ENCODE data around the gene PLCE1. TPM values are rescaled to one million over a fixed set of nuclear protein-coding genes. Genes with fewer than 3 reads are reported as not detected.
A peak's percentile ranks its signal among the peaks of the same experiment; 100 is the strongest.

Gene PLCE1
- total RNA-seq (2016; rRNA removed; fragmentation: Illumina TruSeq; extraction: Trizol), result 0.04 and 0.06 TPM in 2 replicates
- total RNA-seq (2016; cell fraction: cytosol; rRNA removed; fragmentation: Illumina TruSeq; extraction: Trizol; ENCODE audit: low read depth), result under 0.01 TPM in 1 of 2 replicates, not detected in the other
- total RNA-seq (2016; cell fraction: insoluble cytoplasmic fraction; rRNA removed; fragmentation: Illumina TruSeq; extraction: Trizol), result 0.04 and 0.06 TPM in 2 replicates
- 0.03 and 0.07 TPM in 2 replicates for total RNA-seq (2016; cell fraction: membrane; rRNA removed; fragmentation: Illumina TruSeq; extraction: Trizol)
- 0.06 and 0.09 TPM in 2 replicates for total RNA-seq (2016; cell fraction: nucleus; rRNA removed; fragmentation: Illumina TruSeq; extraction: Trizol)
- 0.01 TPM in 1 of 2 replicates, not detected in the other for polyA plus RNA-seq (2011; rRNA removed)
- polyA plus RNA-seq (2011; cell fraction: cytosol; rRNA removed), result 0.01 TPM in 1 of 2 replicates, not detected in the other
- polyA plus RNA-seq (2011; cell fraction: nucleus; rRNA removed), result not detected in 2 replicates
- polyA plus RNA-seq (2012), result 0.15 and 0.29 TPM in 2 replicates
- not detected in 2 replicates for polyA plus RNA-seq (2016; cell fraction: cytosol; fragmentation: Illumina TruSeq; extraction: Trizol; ENCODE audit: low read depth)
- polyA plus RNA-seq (2016; cell fraction: insoluble cytoplasmic fraction; fragmentation: Illumina TruSeq; extraction: Trizol; ENCODE audit: low read depth), result 0.05 TPM in 1 of 2 replicates, not detected in the other
- not detected in 2 replicates for polyA plus RNA-seq (2016; cell fraction: membrane; fragmentation: Illumina TruSeq; extraction: Trizol; ENCODE audit: low read depth)
- polyA plus RNA-seq (2016; cell fraction: nucleus; fragmentation: Illumina TruSeq; extraction: Trizol; ENCODE audit: insufficient read depth, low read depth), result 0.04 and 0.13 TPM in 2 replicates
- polyA minus RNA-seq (2011; rRNA and poly(A)+ RNA removed; ENCODE audit: low replicate concordance), result 0.06 and 0.87 TPM in 2 replicates
- not detected in 2 replicates for polyA minus RNA-seq (2011; cell fraction: cytosol; rRNA and poly(A)+ RNA removed)
- polyA minus RNA-seq (2011; cell fraction: nucleus; rRNA and poly(A)+ RNA removed), result under 0.01 and 0.12 TPM in 2 replicates
- percentile 19 among the genes with signal in this experiment for Bru-seq, nascent RNA
- percentile 19 among the genes with signal in this experiment for BruChase-seq, experiment 1, labeled RNA remaining after a 6-hour chase
- BruChase-seq, experiment 2, labeled RNA remaining after a 2-hour chase, result percentile 19 among the genes with signal in this experiment
- long read RNA-seq, experiment 1, result 0 reads
- long read RNA-seq, experiment 2, result 0 reads

GRCh38 chr10:93993782-93994437, at the start of gene PLCE1:
TSS of gene PLCE1 (plus strand) at chr10:93993931. CDS start at chr10:94031047, 37,116 bp downstream.
- Histone ChIP-seq H3K36me3 (replicated peaks in 1 of 2; ENCODE audit: control insufficient read depth in 1 of 2, insufficient read depth in 2 of 2, low read length in 2 of 2) (no peaks in the 10 kb centered on the region), H3K4me1 (ENCODE audit: insufficient read depth, low read length) (peaks cover 28% of the 10 kb centered on the region), H3K79me2 (ENCODE audit: insufficient read depth, low read length) (no peaks in the 10 kb centered on the region), H3K4me2 (ENCODE audit: low read depth, low read length) (peak within 1 kb of the TSS; percentile 68), H3K27ac (ENCODE audit: extremely low read length, insufficient read depth, low read length) (no peak within 1 kb of the TSS), H2AFZ (ENCODE audit: low read length) (no peak within 1 kb of the TSS), H3K9ac (ENCODE audit: insufficient read depth, low read depth, low read length) (no peak within 1 kb of the TSS), H4K20me1 (ENCODE audit: insufficient read depth, low read length) (no peaks in the 10 kb centered on the region), H3K9me3 (ENCODE audit: low read length) (no peaks in the 10 kb centered on the region), H3K27me3 (ENCODE audit: control insufficient read depth in 1 of 2, insufficient read depth in 2 of 2, low read length in 2 of 2) (peaks cover 2 to 18% of the 10 kb centered on the region in 2 experiments; a peak in 3 of 5 replicates), H3K4me3 (replicated peaks in 1 of 3; ENCODE audit: insufficient read depth in 1 of 3, low read depth in 2 of 3, low read length in 3 of 3) (peak within 1 kb of the TSS; percentile 1 to 64 (median 21); a peak in 3 of 6 replicates)
- peak; percentile 74 for ATAC-seq
- BruUV-seq (replicated peaks), result no TSS peak
- TF ChIP-seq HNRNPLL (IDR thresholded peaks at IDR 0.05; ENCODE audit: low read depth, low read length, poor library complexity, severe bottlenecking), result peak; percentile 32
- TF ChIP-seq, protein P1, sequence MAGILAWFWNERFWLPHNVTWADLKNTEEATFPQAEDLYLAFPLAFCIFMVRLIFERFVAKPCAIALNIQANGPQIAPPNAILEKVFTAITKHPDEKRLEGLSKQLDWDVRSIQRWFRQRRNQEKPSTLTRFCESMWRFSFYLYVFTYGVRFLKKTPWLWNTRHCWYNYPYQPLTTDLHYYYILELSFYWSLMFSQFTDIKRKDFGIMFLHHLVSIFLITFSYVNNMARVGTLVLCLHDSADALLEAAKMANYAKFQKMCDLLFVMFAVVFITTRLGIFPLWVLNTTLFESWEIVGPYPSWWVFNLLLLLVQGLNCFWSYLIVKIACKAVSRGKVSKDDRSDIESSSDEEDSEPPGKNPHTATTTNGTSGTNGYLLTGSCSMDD (CRISPR knock-in tag; IDR thresholded peaks at IDR 0.05), result no peak
- peak; percentile 90 for TF ChIP-seq ZNF777 (CRISPR knock-in tag; IDR thresholded peaks at IDR 0.05)
- TF ChIP-seq ZNF234 (CRISPR knock-in tag; conservative IDR thresholded peaks at IDR 0.05), result no peak
- TF ChIP-seq ZBTB14 (CRISPR knock-in tag; IDR thresholded peaks at IDR 0.05), result peak; percentile 33; the same call in 1 of the 2 replicates
- TF ChIP-seq, protein P2, sequence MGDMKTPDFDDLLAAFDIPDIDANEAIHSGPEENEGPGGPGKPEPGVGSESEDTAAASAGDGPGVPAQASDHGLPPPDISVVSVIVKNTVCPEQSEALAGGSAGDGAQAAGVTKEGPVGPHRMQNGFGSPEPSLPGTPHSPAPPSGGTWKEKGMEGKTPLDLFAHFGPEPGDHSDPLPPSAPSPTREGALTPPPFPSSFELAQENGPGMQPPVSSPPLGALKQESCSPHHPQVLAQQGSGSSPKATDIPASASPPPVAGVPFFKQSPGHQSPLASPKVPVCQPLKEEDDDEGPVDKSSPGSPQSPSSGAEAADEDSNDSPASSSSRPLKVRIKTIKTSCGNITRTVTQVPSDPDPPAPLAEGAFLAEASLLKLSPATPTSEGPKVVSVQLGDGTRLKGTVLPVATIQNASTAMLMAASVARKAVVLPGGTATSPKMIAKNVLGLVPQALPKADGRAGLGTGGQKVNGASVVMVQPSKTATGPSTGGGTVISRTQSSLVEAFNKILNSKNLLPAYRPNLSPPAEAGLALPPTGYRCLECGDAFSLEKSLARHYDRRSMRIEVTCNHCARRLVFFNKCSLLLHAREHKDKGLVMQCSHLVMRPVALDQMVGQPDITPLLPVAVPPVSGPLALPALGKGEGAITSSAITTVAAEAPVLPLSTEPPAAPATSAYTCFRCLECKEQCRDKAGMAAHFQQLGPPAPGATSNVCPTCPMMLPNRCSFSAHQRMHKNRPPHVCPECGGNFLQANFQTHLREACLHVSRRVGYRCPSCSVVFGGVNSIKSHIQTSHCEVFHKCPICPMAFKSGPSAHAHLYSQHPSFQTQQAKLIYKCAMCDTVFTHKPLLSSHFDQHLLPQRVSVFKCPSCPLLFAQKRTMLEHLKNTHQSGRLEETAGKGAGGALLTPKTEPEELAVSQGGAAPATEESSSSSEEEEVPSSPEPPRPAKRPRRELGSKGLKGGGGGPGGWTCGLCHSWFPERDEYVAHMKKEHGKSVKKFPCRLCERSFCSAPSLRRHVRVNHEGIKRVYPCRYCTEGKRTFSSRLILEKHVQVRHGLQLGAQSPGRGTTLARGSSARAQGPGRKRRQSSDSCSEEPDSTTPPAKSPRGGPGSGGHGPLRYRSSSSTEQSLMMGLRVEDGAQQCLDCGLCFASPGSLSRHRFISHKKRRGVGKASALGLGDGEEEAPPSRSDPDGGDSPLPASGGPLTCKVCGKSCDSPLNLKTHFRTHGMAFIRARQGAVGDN (CRISPR knock-in tag; IDR thresholded peaks at IDR 0.05), result peak; percentile 38; the same call in 1 of the 2 replicates
- in situ Hi-C loops (cut with HindIII; ENCODE audit: extremely low pct_ligation_motif_present, low pct_unique_long_range_greater_than_20kb) (no loop called here), intact Hi-C loops (cut with micrococcal nuclease; ENCODE audit: unreplicated experiment) (no loop called here)
- POLR2A ChIA-PET, result no interaction called here
- no peak for FAIRE-seq
- CTCF ChIA-PET (ENCODE audit: low intra/inter-chr PET ratio, low total read pairs), result no interaction called here
- no CpG with 5 or more reads among the region's 83 CpGs for WGBS (ENCODE audit: low lambda C conversion rate)
- no peak for DNase-seq (ENCODE audit: low spot score)
